HG03558 (cell line): ENCODE results near the gene ARHGAP32.

Source experiments
- ATAC-seq: cut with Tn5 transposase; IDR thresholded peaks from one replicate; pipeline ENCODE4 v1.9.1; 2021; ENCODE audit warnings: moderate number of reproducible peaks; ENCODE audit not compliant: unreplicated experiment; ENCODE audit errors: extremely low read depth

The ARHGAP32 gene

DNA sequence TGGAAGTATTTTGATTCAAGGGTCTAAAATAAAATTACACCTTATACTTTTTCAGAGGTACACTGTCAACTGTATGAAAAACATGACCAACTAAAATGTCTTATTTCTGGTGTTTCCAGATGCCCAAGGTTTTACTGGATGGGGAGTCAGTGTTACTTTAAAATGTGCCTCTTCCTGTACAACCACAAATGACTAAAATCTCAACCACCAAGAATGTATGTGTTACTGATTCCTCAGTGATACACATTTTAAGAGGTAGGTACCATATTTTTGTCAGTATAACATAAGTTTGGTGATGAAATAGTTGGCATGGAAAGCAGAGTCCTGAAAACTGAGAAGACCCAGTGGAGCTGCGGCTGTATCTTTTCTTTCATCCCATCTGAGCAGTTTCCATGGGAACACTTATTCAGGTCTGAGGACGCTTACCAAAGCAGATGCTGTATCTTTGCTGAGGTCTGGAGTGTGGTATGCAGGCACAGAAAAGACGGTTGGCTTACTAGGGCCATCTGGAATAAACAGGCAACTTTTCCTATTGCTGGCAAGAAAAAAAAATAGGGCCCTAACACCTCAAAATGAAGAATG is 228.3 kb downstream of the ARHGAP32 start:
- no peak for ATAC-seq

DNA sequence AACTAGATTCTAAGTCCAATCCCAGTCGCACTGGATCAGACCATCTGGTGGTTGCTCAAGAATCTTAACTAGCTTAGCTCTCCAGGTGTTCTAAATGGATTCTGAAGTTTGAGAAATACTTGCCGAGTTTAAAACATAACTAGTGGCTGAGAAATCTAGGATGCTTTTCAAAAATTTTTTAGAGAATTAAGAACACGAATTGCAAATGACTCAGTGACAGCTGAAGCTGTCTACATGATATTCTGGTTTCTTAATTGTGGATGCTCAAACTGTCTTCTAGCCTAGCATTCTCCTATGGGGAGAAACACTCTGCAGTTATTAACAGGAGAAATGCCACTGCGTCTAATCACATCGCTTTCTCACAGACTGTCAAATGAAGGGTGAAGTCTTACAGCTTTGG is 229.2 kb downstream of the ARHGAP32 start:
- no peak for ATAC-seq

DNA sequence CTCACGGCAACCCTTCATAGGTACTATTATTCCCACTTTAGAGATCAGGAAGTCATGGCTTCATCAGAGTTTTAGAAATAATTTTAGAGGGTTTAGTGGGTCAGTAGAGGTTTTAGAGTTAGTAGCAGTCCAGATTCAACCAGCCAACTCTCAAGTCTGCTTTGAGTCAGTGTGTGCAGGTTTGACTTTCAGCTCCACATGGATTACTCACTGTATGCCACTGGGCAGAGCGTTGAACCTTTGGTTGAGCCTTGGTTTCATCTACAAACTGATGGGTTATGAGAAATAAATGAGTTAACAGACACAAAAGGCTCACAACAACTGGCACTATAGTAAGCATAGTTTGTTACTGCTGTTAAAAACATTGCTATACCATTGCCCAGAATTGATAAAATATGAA is 230.5 kb downstream of the ARHGAP32 start:
- no peak for ATAC-seq

GRCh38 chr11:128957202-128957482 is 235.0 kb downstream of the ARHGAP32 start:
- ATAC-seq = no peak

DNA sequence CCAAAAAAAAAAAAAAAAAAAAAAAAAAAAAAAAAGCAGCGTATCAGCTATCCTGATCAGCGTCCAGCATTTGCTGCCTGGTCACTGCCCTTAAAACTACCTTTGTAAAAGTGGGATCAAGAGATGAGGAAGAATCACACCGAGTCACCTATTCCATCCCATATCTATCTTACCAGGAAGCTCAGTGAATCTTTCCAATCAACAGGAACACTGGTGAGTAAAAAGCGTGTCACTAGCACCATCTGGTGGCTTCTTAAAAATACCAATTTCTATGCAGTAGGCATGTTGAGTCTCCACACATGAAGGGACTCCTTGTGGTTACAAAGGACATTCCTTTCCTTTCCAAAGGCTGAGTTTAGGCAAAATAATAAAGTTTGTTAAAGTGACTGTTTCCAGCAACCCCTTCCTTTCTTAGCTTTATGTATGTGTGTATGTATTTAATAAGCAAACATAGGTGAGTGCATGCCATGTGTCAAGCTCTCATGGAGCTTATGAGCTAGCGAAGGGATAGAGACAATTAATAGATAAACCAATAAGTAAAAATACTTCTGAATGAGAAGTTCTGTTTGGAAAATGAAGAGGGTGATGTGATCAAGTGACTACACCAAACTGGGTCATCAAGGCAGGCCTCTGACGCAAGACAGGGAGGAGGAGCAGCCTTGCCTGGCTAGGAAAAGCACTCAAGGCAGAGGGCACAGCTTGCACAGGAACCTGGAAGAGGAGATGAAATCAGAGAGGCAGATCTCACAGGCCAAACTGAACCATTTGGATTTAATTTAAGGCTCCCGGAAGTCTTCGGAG is 235.5 kb downstream of the ARHGAP32 start:
- no peak for ATAC-seq

DNA sequence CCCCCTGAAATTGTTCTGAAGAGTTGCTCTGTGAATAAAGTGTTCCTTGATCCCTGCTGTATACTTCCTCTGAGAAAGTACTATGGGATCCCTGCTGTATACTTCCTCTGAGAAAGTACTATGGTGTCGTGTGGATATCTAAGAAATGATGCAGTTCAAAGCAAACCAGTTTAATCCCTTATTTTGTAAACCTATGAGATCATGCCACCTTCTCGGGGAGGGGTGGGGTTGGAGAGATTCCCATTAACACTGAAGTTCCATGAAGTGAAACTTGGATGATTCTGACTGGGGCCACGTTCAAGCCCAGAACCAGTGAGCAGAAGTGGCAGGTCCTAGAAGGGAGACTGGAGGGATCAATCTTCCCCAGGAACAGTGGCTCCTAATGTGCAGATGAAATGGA is 236.5 kb downstream of the ARHGAP32 start:
- ATAC-seq = no peak

DNA sequence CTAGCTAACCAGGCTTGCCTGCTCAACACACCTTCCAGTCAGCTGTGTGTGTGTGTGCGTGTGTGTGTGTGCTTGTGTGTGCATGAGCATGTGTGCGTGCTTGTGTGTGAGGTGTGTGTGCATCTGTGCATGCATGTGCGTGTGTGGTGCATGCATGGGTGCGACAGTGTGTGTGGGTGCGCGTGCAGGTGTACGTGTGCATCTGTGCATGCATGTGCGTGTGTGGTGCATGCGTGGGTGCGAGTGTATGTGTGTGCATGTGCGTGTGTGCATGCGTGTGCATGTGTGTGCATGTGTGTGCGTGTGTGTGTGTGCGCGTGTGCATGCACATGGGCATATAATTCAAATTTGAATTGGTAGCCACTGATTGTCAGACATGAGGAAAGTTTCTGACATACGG is 239.0 kb downstream of the ARHGAP32 start:
- ATAC-seq = no peak

GRCh38 chr11:128949791-128950454 is 242.2 kb downstream of the ARHGAP32 start:
- ATAC-seq = no peak

GRCh38 chr11:128948583-128948982 is 243.5 kb downstream of the ARHGAP32 start:
- no peak for ATAC-seq

GRCh38 chr11:128947773-128948172 is 244.4 kb downstream of the ARHGAP32 start:
- ATAC-seq = no peak

DNA sequence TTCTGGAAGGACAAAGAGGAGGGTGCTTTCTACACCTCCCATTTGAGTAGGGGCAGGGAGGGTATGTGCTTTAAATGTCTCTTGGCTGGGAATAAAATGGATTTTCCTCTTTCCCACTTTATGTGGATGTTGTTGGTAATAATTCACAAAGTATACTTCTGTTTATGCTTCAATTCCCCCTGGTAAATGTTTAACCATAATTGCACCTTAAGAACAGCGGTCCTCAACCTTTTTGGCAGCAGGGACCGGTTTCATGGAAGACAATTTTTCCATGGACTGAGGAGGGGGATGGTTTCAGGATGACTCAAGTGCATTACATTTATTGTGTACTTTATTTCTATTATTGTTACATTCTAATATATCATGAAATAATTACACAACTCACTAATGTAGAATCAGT is 245.5 kb downstream of the ARHGAP32 start:
- no peak for ATAC-seq

DNA sequence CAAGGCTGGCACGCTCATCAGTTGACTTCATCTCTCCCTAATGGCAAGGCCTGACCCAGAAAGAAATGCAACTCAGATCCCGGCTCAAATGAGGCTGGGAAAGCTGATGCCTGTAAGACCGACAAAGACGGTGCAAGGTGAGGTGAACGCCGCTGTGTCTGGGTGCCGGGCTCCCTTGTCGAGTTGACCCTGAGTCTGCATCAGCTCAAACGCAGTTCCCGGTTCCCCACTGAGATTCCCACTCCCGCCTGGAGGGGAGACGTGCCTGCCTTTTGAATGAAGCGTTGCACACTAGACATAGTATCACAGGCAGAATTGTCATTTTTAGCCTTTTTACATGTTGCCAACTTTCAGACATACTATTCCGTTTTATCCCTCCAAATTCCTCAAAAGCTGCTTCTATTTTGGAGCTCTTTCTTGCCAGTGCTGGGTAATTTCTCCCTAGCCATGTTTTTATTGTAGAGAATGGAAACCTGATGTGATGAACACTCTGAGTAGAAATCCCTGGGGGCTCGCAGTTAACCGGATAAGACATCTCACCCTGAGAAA is 248.6 kb downstream of the ARHGAP32 start:
- ATAC-seq = no peak

GRCh38 chr11:128942817-128943427 is 249.2 kb downstream of the ARHGAP32 start, which contains the start of gene TP53AIP1:
Gene TP53AIP1, minus strand, starts transcription at chr11:128942871. Its CDS starts 5,053 bp downstream, at chr11:128937818.
- ATAC-seq = no peak

DNA sequence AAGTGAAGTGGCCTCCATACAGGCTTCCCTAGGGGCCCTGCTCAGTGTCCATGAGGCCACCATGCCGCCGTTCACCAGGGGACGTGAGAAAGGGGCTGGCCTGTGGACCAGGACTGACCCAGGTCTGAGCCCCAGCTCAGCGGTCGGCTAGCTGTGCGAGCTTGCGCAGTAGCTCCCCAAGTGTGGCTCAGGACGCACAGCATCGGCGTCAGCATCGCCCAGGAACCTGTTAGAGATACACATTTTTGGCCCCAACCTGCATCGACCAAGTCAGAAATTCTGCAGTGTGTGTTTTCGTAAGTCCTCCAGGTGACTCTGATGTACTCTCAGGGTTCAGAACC is 249.9 kb downstream of the ARHGAP32 start:
- no peak for ATAC-seq

GRCh38 chr11:128941573-128942271 is 250.4 kb downstream of the ARHGAP32 start:
- no peak for ATAC-seq

- no peak for ATAC-seq
Observed at GRCh38 chr11:128941110-128941509, 251.0 kb downstream of the ARHGAP32 start.

GRCh38 chr11:128940603-128941002 is 251.5 kb downstream of the ARHGAP32 start:
- ATAC-seq = no peak

DNA sequence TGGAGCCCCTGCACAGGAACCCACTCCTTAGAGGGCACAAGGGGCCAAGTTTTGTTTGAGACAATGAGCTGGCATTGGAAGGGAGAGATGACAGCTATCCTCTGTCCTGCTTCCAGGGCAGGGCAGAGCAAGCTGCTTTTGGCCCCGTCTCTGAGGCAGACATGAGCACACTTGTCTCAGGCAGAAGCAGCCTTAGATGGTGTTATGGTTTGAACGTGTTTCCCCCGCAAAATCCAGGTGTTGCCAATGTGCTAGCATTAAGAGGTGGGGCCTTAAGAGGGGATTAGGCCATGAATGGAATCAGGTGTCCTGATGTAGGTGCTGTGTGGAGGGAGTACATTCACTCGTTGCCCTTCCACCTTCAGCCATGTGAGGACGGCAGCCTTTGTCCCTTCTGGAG is 252.0 kb downstream of the ARHGAP32 start:
- ATAC-seq = no peak

- ATAC-seq = no peak
Observed at GRCh38 chr11:128939591-128939990, 252.5 kb downstream of the ARHGAP32 start.

DNA sequence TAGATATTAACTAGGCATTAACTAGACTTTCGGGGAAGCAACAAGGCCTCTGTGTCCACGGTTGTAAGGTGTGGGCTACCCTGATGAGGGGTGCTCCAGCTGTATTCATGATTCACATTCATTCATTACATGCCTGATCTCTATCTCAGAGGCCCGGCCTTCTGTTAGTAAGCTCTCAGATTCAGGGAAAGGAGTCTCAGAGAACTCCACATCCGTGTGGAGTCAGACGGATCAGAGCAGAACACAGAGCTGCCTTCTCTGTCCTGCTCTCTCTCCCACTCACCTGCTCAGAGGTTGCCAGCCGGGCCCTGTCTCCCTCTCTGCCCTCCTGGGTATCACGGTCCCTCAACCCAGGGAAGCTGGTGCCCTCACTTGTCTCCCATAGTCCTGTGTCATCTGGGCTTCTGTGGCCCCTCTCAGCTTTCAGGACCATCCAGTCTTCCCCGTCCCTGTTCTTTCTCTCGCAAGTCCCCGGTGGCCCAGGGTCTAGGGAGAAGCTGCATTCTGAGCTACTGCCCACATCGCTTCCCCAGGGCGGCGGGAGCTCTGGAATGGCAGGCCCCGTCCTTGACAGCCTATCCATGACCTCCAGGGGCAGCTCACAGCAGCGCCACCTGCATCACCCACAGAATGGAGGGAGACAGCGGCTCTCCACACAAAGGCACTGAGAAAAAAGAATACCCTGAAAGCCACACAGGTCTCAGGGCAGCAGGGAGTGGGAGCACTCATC is 253.8 kb downstream of the ARHGAP32 start:
- no peak for ATAC-seq
